ENCODE results near the gene CLEC14A. TPM values are rescaled to one million over a fixed set of nuclear protein-coding genes. Genes with fewer than 3 reads are reported as not detected.

CLEC14A gene
- total RNA-seq, result 0.27 TPM

GRCh38 chr14:38255673-38256532 lies at the start of gene CLEC14A:
Gene CLEC14A, minus strand, starts transcription at chr14:38256093. Its CDS starts 71 bp downstream, at chr14:38256022.
- DNase-seq (ENCODE audit: low read depth in 2 of 3, low spot score in 2 of 3), result peak in 2 of 3 donors; percentile 56 to 73

GRCh38 chr14:38302966-38303365 lies 47.1 kb upstream of the CLEC14A start:
- DNase-seq (ENCODE audit: low read depth in 2 of 3, low spot score in 2 of 3), result no peak

- DNase-seq (ENCODE audit: low read depth in 2 of 3, low spot score in 2 of 3), result no peak
Observed at GRCh38 chr14:38302034-38302433, 46.1 kb upstream of the CLEC14A start.

GRCh38 chr14:38297681-38298080 lies 41.8 kb upstream of the CLEC14A start:
- no peak for DNase-seq (ENCODE audit: low read depth in 2 of 3, low spot score in 2 of 3)

- DNase-seq (ENCODE audit: low read depth in 2 of 3, low spot score in 2 of 3), result no peak
Observed at GRCh38 chr14:38291681-38292467, 36.0 kb upstream of the CLEC14A start.

- DNase-seq (ENCODE audit: low read depth in 2 of 3, low spot score in 2 of 3), result no peak
Observed at GRCh38 chr14:38290601-38291188, 34.8 kb upstream of the CLEC14A start.

- DNase-seq (ENCODE audit: low read depth in 2 of 3, low spot score in 2 of 3), result no peak
Observed at GRCh38 chr14:38286452-38286851, 30.6 kb upstream of the CLEC14A start.

GRCh38 chr14:38285962-38286361 lies 30.1 kb upstream of the CLEC14A start:
- DNase-seq (ENCODE audit: low read depth in 2 of 3, low spot score in 2 of 3), result no peak

GRCh38 chr14:38282936-38283335 lies 27.0 kb upstream of the CLEC14A start:
- no peak for DNase-seq (ENCODE audit: low read depth in 2 of 3, low spot score in 2 of 3)

GRCh38 chr14:38280081-38280480 lies 24.2 kb upstream of the CLEC14A start:
- DNase-seq (ENCODE audit: low read depth in 2 of 3, low spot score in 2 of 3), result no peak

GRCh38 chr14:38279572-38279971 lies 23.7 kb upstream of the CLEC14A start:
- DNase-seq (ENCODE audit: low read depth in 2 of 3, low spot score in 2 of 3), result no peak

- DNase-seq (ENCODE audit: low read depth in 2 of 3, low spot score in 2 of 3), result no peak
Observed at GRCh38 chr14:38278035-38278434, 22.1 kb upstream of the CLEC14A start.

GRCh38 chr14:38262844-38263243 lies 7.0 kb upstream of the CLEC14A start:
- DNase-seq (ENCODE audit: low read depth in 2 of 3, low spot score in 2 of 3), result no peak

- no peak for DNase-seq (ENCODE audit: low read depth in 2 of 3, low spot score in 2 of 3)
Observed at GRCh38 chr14:38261620-38262019, 5.7 kb upstream of the CLEC14A start.

GRCh38 chr14:38257507-38257906 lies 1.6 kb upstream of the CLEC14A start:
- no peak for DNase-seq (ENCODE audit: low read depth in 2 of 3, low spot score in 2 of 3)

- DNase-seq (ENCODE audit: low read depth in 2 of 3, low spot score in 2 of 3), result no peak
Observed at GRCh38 chr14:38256533-38256840, 594 bp upstream of the CLEC14A start.

GRCh38 chr14:38255408-38255672 lies 553 bp downstream of the CLEC14A start:
- peak in 1 of 3 donors; percentile 32 for DNase-seq (ENCODE audit: low read depth in 2 of 3, low spot score in 2 of 3)

GRCh38 chr14:38254571-38255407 lies 1.1 kb downstream of the CLEC14A start:
- peak in 1 of 3 donors; percentile 20 for DNase-seq (ENCODE audit: low read depth in 2 of 3, low spot score in 2 of 3)

GRCh38 chr14:38253676-38254075 lies 2.2 kb downstream of the CLEC14A start:
- no peak for DNase-seq (ENCODE audit: low read depth in 2 of 3, low spot score in 2 of 3)

GRCh38 chr14:38252066-38252710 lies 3.7 kb downstream of the CLEC14A start:
- DNase-seq (ENCODE audit: low read depth in 2 of 3, low spot score in 2 of 3), result no peak
